Activated CD8-positive, alpha-beta memory T cell treated with anti-CD3 and anti-CD28 coated beads for 24 hours (primary cell): ENCODE measurements around the gene PRSS37.
"Not testable (repeated sequence)": the region's sequence is repeated elsewhere in the genome, so short reads cannot be mapped to it uniquely, and the experiment has no call there.

Source experiments
- DNase-seq: peaks from one replicate; pipeline ENCODE4 v3.0.0-alpha.2; 2020

Gene PRSS37, protein sequence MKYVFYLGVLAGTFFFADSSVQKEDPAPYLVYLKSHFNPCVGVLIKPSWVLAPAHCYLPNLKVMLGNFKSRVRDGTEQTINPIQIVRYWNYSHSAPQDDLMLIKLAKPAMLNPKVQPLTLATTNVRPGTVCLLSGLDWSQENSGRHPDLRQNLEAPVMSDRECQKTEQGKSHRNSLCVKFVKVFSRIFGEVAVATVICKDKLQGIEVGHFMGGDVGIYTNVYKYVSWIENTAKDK

DNA sequence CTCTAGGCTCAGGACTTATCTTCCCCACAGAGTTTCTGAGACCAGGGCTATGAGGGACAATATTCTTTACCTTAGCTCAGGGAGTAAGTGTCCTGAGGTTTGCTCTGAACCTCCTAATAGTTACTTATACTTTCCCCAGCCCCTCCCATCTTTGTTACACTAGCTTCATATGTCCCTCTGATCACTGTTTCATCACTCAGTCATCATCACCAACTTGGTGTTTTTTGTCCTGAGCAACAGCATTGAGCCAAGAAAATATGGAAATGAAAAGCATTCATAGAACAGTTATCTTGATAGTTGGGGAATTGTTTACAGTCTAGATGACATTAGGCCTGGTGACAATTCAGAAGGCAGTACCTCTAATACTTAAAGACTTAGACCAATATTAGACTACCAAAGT is at the start of gene PRSS37:
PRSS37 (minus strand) TSS at position 101 of the 400 bp plus-strand sequence. CDS start 436 bp downstream, outside the sequence.
- DNase-seq: no peak

DNA sequence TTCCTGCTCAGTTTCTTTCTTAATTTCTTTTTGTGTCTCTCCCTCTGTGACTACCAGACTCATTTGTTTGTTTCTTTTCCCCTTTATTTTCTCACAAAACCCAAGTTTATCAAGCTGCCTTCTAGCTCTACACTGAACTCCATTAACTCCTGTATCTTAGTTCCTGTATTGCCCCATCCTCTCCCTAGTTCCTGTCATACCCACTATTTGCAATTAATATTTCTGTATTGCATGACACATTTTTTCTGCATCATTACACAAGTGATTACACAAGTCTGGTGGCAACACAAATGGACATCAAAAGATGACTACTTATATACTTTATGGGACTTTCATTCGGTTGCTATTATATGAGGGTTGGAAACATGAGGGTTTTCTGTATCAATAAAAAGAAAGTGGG is 48.0 kb upstream of the PRSS37 start:
- no peak for DNase-seq

DNA sequence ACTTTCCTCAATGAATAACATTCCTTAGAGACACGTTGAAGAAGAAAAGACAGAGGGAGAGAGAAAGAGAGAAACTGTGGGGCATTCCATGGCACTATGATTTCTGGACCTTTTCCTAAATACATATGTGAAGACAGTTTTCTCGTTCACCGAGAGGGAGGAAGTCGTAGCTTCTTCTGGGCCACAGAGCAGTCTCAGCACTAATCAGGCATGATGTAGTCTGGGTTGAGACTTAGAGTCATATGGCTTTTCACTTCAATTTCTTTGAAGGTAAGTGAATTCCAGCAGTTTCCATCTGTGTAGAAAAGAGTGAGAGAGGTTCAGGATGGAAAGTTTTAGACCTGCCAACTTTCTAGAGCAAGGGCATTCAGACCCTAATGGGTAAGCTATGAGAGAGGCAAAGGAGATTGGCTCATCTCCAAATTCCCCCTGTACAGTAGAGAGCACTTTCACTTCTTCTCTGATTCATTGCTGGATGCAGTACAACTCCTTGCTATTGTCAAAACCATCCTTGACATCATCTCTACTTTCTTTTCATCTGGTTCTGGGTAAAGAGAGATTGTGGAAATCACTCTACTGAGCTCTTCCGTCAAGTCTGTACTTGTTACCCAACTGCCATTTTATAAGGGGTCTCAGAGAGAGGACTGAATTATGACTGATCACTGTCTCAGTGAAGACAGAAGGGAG is 43.4 kb upstream of the PRSS37 start:
- no peak for DNase-seq

DNA sequence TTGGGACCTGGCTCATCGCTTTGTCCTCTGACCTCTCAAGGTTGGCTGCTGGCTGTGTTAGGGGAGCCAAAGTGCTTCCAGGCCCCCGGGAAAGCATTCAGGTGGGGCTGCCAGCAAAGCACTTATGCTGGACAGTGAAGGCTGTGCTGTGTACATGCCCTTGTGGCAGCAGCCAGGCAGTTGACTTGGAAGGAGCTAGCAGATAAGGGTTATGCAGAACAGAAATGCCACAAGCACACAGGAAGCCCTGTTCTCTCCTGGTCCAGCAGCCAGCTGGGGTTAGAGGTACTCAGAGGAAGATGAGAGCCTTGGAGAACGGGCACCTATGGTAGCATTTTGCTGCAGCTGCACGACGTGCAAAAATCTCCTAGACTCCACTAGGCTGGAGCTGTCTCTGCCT is 39.7 kb upstream of the PRSS37 start:
- no peak for DNase-seq

DNA sequence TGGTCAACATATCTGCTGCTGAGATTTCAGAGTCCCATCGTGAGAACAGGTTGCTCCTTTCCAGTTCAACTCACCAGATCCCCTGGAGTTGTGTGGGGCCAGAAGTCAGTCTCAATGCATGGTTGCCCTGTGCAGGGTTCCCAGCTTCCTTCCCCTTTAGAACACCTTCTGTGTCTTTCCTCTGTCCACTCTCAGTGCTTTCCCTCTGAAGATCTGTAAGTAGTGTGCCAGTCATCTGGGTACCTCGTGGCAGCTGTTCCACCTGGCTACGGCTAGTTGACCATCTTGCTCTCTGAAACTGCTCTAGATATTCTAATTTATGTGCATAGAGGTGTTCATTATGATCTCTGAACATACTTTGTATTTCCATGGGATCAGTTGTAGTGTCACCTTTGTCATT is 36.1 kb upstream of the PRSS37 start:
- DNase-seq: no peak

DNA sequence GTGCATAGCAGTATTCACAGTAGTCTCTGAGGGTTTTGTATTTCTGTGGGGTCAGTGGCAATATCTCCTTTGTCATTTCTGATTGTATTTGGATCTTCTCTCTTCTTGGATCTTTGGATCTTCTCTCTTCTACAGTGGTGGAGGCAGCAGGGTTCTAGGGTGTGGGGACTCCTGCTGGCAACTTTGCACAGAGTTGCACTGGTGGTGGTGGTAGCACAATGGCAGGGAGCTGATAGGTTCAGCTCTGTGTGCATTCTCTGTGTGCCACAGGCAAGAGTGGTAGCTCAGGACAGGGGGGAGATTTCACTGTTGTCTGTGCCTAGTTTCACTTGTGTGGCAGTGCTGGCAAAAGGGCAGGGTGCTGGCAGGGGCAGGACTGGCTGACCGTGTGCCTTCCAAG is 35.1 kb upstream of the PRSS37 start:
- no peak for DNase-seq

DNA sequence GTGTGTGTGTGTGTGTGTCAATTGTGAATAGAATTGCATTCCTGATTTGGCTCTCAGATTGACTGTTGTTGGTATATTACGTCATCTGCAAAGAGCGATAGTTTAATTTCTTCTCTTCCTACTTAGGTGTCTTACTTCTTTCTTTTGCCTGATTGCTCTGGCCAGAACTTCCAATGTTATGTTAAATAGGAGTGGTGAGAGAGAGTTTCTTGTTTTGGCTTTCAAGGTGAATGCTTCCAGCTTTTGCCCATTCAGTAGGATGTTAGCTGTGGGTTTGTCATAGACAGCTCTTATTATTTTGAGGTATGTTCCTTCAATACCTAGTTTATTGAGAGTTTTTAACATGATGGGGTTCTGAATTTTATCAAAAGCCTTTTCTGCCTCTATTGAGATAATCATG is 34.2 kb upstream of the PRSS37 start:
- DNase-seq: no peak

DNA sequence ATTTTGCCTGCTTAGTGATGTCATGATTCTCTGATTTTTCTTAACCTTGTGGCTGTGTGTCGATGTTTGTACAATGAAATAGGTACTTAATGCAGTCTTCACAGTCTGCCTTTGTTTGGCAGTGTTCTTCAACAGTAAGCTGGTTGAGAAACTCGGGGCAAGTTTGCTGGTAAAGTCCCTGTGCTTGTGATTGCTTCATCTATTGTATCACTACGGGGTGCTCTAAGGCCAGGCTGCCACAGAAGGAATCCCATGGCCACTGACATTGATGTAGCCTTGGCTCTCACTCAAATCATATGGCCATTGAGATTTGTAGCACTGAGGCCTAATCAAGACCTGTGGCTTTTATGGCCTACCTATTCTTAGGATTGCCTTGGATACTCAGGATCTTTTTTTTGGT is 33.5 kb upstream of the PRSS37 start:
- DNase-seq: no peak

DNA sequence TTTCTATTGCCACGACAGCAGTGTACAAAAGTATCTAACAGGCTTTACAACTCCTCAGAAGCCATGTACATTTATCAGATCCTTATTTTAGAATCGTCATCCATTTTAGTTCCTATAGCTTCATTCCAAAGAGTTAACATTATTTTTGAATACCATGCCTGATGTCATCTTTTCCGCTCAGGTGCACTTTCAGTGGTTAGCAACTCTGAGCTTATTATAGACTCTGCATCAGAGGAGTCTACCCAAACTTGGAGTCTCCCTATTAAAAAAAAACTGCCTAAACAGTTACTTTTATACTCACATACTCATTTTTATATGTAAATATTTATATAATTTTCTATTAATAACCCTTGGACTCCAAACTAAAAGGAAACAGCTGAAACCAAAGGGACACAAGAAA is 31.6 kb upstream of the PRSS37 start:
- no peak for DNase-seq

DNA sequence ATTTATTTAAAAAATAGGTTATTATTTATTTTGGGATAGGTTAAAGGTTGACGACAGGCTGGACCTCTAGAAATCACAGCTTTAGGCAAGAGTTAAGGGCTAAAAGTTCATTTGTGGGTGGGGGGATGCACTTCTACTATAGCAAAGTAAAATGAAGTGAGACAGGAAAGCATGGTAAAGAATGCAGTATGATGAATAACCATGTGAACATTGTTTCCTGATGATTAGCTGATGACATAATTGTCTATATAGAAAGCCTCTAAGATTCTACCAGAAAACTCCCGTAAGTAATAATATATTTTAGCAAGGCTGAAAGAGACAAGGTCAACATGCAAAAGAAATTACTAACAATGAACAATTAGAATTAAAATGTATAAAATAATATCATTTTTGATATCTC is 25.7 kb upstream of the PRSS37 start:
- no peak for DNase-seq

DNA sequence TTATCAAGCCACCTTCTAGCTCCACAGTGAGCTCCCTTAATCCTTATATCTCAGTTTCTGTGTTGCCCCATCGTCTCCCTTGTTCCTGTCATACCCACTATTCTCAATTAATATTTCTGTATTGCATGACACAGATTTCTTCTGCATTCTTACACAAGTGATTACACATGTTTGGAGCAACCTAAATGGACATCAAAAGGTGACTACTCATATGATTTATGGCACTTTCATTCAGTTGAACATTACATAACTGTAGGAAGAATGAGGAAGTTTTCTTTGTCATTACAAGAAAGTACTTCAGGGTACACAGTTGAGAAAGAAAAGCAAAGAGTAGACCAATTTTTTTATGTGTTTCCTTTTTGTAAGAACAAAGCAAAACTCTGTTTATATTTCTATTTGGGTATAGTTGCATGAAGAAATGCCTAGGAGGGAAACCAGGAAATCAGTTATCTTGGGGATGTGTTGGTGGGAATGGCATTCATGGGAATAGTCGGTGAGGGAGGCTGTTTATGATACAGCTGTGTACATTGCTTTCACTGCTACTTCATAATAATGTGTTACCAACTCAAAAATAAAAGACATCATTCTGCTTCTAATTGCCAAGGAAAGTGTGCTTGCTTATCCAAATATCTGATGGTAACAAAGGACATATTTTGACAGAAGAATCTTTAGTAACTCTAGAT is 23.6 kb upstream of the PRSS37 start:
- DNase-seq: no peak

DNA sequence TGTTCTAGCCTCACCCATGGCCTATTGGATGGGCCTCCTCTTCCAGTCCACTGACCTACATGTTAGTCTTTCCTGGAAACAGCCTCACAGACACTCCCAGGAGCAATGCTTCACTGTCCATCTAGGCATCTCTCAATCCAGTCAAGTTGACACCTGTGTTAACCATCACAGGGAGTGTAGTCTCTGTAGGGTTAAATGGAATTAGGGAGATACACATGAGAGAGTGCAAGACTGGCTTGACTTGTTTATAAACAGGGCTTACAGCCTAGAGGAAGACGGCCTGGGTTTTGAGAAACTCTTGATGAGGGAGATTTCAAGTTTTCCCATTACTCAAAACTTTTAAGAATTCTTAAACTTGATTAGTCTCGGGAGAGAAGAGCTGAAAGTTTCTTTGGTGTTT is 18.9 kb upstream of the PRSS37 start:
- DNase-seq: no peak

DNA sequence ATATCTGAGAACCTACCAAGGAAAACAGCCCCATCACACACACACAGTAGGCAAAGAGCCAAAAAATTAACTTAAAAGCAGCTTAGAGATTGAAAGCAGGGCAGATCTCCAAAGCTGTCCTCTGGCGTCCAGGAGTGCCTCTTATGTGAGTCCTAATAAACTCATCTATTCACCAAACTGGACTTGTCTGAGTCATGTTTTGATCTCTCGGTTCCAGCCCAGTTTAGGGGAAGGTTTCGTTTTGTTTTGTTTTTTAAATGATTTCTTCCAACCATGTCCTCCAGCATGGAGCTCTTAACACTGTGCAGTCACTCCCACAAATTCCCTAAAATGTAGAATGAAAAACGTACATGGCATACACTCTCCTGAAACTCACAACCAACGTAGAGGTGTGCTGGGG is 6.7 kb upstream of the PRSS37 start:
- no peak for DNase-seq

DNA sequence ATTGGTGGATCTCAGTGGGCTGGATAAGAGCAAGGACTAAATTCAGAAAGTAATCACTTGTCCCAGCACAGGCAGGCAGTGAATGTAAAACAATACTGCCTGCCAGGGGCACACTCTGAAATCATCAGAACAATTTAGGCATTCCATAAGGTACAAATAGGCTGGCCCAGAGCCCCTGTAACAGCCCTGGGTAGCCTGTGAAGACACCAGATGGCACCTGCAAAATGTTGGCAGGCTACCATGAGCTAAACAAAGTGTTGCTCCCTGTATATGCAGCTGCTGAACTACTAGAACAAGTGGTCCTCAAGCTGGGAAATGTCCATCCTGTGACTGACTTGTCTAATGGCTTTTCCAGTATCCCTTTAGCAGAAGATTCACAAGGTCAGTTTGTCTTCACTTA is 3.0 kb upstream of the PRSS37 start:
- DNase-seq: no peak

DNA sequence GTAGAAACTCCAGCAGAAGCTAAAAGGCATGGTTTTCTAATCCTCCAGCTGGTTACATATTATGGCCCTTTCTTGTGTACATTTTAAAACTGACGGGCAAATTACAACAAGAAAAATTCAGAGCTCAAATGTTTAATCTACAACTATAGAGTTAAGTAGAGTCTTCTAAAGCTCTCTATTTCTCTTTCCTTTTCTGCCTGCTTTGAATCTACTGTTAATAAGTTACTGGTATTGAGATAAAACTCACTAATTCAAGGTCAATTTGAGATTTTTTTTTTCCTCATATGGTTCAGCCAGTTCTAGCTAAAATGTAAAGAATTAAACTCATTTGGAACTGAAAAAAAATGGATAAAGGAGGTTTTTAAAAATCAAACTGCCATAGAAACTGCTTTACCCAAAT is 1.6 kb upstream of the PRSS37 start:
- no peak for DNase-seq

DNA sequence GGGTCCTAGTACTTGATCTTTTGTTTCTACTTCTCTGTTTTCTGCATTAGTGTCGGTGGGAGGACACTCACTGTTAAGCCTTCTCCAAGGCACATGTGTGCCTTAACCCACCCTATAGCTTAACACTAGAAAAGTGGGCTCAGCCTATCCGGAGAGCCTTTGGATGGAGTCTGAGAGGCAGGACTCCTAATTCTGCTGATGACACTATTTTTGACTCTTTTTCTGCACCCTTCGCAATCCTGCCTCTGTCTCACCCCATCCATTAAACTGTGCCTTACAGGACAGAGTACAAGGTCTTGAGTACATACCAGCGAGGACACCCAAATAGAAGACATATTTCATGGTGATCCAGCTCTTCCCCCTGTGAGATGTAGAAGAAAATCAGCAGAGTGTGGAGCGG is 577 bp downstream of the PRSS37 start:
- DNase-seq: no peak

DNA sequence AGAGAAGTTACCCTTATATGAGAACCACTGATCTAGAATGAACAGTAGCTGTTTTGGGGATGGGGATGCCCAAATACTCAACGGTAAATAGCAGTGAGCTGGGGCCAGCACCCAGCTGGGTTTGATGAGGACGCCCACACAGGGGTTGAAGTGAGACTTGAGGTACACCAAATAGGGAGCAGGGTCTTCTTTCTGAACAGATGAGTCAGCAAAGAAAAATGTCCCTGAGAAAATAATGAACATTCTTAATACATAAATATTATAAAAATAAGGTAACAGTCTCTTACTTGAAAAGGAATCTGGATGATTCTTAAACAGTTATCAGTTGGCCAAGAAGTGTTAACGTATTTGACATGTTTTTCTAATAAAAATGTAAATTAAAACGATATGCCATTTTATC is 2.0 kb downstream of the PRSS37 start:
- DNase-seq: no peak

DNA sequence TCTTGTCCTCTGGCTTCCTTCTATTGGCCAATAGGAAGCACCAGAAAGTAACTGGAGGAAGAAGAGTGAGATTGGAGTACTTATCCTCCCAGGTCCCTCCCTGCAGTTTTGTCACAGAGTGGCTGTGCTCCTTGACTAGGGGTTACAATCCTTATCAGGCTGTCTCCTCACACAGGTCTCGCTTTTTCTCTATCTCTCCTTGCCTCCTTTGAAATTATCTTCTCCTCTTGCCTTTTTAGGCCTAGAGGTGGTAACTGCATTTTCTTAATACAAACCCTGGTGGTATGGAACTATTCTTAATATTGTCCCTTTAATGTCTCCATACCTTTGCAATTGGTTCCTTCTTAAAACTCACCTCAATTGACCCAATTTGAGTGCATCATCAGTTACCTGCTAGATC is 2.7 kb downstream of the PRSS37 start:
- DNase-seq: no peak

DNA sequence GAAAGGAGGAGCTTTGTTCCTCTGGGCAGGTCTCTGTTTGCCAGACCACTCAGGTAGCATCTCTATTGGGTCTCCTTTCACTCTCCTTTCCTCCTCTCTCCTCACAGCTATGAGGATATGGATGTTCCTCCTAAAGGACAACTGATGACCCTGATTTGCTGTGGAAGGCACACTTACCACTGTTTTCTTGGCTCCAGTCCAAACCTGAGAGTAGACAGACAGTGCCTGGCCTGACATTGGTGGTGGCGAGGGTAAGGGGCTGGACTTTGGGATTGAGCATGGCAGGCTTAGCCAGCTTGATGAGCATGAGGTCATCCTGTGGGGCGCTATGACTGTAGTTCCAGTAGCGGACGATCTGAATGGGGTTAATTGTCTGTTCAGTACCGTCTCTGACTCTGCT is 3.6 kb downstream of the PRSS37 start:
- no peak for DNase-seq

DNA sequence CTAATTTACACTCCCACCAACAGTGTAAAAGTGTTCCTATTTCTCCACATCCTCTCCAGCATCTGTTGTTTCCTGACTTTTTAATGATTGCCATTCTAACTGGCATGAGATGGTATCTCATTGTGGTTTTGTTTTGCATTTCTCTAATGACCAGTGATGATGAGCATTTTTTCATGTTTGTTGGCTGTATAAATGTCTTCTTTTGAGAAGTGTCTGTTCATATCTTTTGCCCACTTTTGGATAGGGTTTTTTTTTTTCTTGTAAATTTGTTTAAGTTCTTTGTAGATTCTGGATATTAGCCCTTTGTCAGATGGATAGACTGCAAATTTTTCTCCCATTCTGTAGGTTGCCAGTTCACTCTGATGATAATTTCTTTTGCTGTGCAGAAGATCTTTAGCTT is 18.9 kb downstream of the PRSS37 start:
- DNase-seq: not testable (repeated sequence)

DNA sequence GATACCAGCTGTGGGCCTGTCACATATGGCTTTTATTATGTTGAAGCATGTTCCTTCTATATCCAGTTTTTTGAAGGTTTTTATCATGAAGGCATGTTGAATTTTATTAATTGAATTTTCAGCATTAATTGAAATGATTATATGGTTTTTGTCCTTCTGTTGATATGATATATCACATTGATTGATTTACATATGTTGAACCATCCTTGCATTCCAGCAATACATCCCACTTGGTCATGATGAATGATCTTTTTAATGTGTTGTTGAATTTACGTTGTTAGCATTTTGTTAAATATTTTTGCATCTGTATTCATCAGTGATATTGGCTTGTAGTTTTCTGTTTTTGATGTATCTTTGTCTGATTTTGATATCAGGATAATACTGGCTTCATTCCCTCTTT is 21.2 kb downstream of the PRSS37 start:
- DNase-seq: no peak

DNA sequence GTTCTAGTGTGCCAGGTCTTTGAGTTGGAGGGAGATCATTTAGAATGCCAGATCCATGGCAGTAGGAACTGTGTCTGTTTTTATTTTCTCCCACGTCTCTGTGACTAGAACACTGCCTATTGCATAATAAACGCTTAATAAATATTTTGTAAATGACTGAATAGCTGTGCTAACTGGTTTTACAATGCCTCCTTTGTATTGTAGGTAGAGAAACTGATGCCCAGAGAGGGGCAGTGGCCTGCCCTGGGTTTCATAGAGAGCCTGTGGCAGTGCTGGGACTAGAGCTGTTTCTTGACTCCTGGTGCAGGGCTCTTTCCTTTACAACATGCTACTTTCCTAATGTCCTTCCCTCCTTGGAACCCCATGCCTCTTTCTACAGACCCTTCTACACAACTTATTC is 48.8 kb downstream of the PRSS37 start:
- DNase-seq: no peak

DNA sequence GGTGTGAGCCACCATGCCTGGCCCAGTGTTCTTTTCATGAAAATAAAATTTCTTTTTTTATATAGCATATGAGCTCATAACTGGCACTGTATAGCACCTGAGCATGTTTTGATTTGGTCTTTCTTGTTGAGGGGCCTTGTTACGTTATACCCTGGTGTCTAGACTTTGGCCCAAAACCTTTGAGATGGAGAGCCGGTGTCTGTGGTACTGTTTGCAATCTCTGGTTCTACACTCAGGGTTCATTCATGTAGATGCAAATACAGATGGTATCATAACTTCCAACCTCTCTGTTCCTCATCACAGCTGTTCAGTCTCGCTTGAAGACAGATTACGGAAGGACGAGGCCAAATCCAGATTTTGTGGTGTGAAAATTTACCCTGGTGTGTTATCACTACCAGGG is 51.4 kb downstream of the PRSS37 start, which contains the start of gene TAS2R5:
TAS2R5 (plus strand) TSS at position 301 of the 400 bp plus-strand sequence. CDS start 145 bp downstream, outside the sequence.
- no peak for DNase-seq

DNA sequence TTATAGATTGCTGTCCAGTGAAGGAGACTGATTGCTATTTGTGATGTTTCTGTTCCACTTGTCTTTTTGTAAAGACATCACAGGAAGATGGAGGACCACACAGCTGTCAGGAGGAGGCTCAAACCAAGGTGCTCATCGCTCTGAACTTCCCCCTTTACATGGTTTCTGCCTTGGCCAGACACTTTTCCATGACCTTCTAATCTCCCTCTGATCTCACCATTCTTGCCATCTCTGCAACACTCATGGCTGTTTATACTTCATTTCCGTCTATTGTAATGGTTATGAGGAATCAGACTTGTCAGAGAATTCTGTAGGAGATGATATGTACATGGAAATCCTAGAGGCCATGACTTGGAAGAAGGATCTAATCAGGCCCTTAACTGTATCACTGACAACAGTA is 53.0 kb downstream of the PRSS37 start:
- no peak for DNase-seq
